ENCODE data around the gene SLC17A8. TPM values are rescaled to one million over a fixed set of nuclear protein-coding genes. Genes with fewer than 3 reads are reported as not detected.

Gene SLC17A8
- total and polyA plus RNA-seq, 2 donors (not counting 3 experiments of a cell fraction or from before 2014, with no cell fraction given): not detected

GRCh38 chr12:100398307-100398706 is 41.4 kb downstream of the SLC17A8 start:
- intact Hi-C loops (cut with micrococcal nuclease): no loop called here
- FAIRE-seq (no peak), DNase-seq (ENCODE audit: low read depth, low spot score) (no peak)
- ChIA-PET CTCF (interaction anchor here (1.4 kb wide), 1 partner anchor 11 kb away, joined by 3 read pairs; no protein-coding TSS in a partner anchor), POLR2A (no interaction called here)
- dilution Hi-C loops (cut with MboI; ENCODE audit: extremely low pct_ligation_motif_present, low sequenced_read_pairs): no loop called here
- TF ChIP-seq FOS (IDR thresholded peaks at IDR 0.05; ENCODE audit: borderline replicate concordance, insufficient read depth, low read length) (no peak), EZH2 (IDR thresholded peaks at IDR 0.05; ENCODE audit: borderline replicate concordance, low read depth, low read length, severe bottlenecking) (no peak), POLR2A (IDR thresholded peaks at IDR 0.05; ENCODE audit: low read depth, low read length) (no peak), CTCF (IDR thresholded peaks at IDR 0.05; ENCODE audit: extremely low read depth in 1 of 2, insufficient read depth in 1 of 2, low read depth in 1 of 2, low read length in 2 of 2) (no peak), JUN (IDR thresholded peaks at IDR 0.05; ENCODE audit: borderline replicate concordance, insufficient read depth, insufficient read length, low read depth) (no peak), MYC (IDR thresholded peaks at IDR 0.05; ENCODE audit: low read depth, low read length) (no peak), POLR2AphosphoS5 (IDR thresholded peaks at IDR 0.05; ENCODE audit: insufficient read depth, low read depth, low read length) (no peak), MAX (IDR thresholded peaks at IDR 0.05; ENCODE audit: insufficient read depth, insufficient read length) (no peak), GATA2 (IDR thresholded peaks at IDR 0.05; ENCODE audit: insufficient read depth, insufficient read length, low read depth, low read length) (no peak)
- no peaks in the 10 kb centered on the region for H3K4me1 ChIP-seq (ENCODE audit: control insufficient read depth, extremely low read depth, insufficient read depth, low read length)
- no peak overlapping the region for H3K4me2 ChIP-seq (ENCODE audit: insufficient read depth, low read length)
- no TSS peak for BruUV-seq (replicated peaks)
- H3K4me3 ChIP-seq (replicated peaks in 1 of 3; ENCODE audit: insufficient read depth in 1 of 3, low read depth in 1 of 3, low read length in 3 of 3): no peak overlapping the region
- H2AFZ ChIP-seq (ENCODE audit: low read depth, low read length): no peak overlapping the region
- no peaks in the 10 kb centered on the region for H4K20me1 ChIP-seq (replicated peaks; ENCODE audit: control insufficient read depth, extremely low read depth, insufficient read depth, low read length)
- H3K36me3 ChIP-seq (ENCODE audit: control insufficient read depth in 2 of 2, extremely low read depth in 1 of 2, insufficient read depth in 2 of 2, low read length in 2 of 2): no peaks in the 10 kb centered on the region
- no peaks in the 10 kb centered on the region for H3K27me3 ChIP-seq (ENCODE audit: control insufficient read depth in 2 of 2, insufficient read depth in 2 of 2, low read length in 2 of 2)
- no peaks in the 10 kb centered on the region for H3K9me1 ChIP-seq (replicated peaks; ENCODE audit: control insufficient read depth, extremely low read depth, insufficient read depth, low read length)
- no peaks in the 10 kb centered on the region for H3K79me2 ChIP-seq (ENCODE audit: control insufficient read depth, insufficient read depth, low read length)
- H3K27ac ChIP-seq (ENCODE audit: insufficient read depth, low read depth, low read length): no peak overlapping the region
- H3K9ac ChIP-seq (replicated peaks; ENCODE audit: extremely low read depth, insufficient read depth, low read length): no peak overlapping the region
- H3K9me3 ChIP-seq (replicated peaks; ENCODE audit: control insufficient read depth, insufficient read depth, low read length): no peaks in the 10 kb centered on the region

All from endothelial cell of umbilical vein (primary cell).